Heart left ventricle (tissue), 16 donors: ENCODE measurements around the gene ST3GAL5. TPM values are rescaled to one million over a fixed set of nuclear protein-coding genes. Genes with fewer than 3 reads are reported as not detected.

Experiments used
- ATAC-seq, 4 donors: fragments of 200-7000 bp; cut with Tn5 transposase; one replicate each; pipeline ENCODE4 v1.9.1; 2020 to 2022; ENCODE audit warnings: moderate library complexity in 4 of 4, mild to moderate bottlenecking in 3 of 4, moderate number of reproducible peaks in 1 of 4
- DNase-seq, 5 donors: peaks; one replicate each; pipeline ENCODE4 v3.0.0-alpha.2; 2020
- H3K27ac ChIP-seq, 12 donors: fragments of 200-600 bp; sonication (generic) in 4 of 12; one replicate each; pipeline versions ENCODE4 v1.5.0 to v1.8.0; 2016 to 2022; ENCODE audit warnings: mild to moderate bottlenecking in 2 of 12
- H3K27me3 ChIP-seq, 9 donors: fragments of 200-600 bp; sonication (generic) in 2 of 9; one replicate each; pipeline versions ENCODE4 v1.5.1 to v1.8.0; 2016 to 2022; ENCODE audit warnings: mild to moderate bottlenecking in 3 of 9
- H3K36me3 ChIP-seq, 9 donors: fragments of 200-600 bp; sonication (generic) in 2 of 9; one replicate each; pipeline versions ENCODE4 v1.5.0 to v1.8.0; 2018 to 2022; ENCODE audit warnings: mild to moderate bottlenecking in 2 of 9
- H3K4me1 ChIP-seq, 12 donors: fragments of 200-600 bp; sonication (generic) in 4 of 12; one replicate each; pipeline versions ENCODE4 v1.5.0 to v1.8.0; 2016 to 2022; ENCODE audit warnings: mild to moderate bottlenecking in 3 of 12
- H3K4me3 ChIP-seq, 12 donors: fragments of 200-600 bp; sonication (generic) in 4 of 12; one replicate each; pipeline versions ENCODE4 v1.5.0 to v1.8.0; 2017 to 2022; ENCODE audit warnings: mild to moderate bottlenecking in 9 of 12, moderate library complexity in 4 of 12
- H3K9me3 ChIP-seq, 12 donors: fragments of 200-600 bp; sonication (generic) in 4 of 12; one replicate each; pipeline versions ENCODE4 v1.5.0 to v1.8.0; 2016 to 2022; ENCODE audit warnings: mild to moderate bottlenecking in 1 of 12
- CTCF ChIP-seq, 12 donors: fragments of 200-600 bp; sonication (generic) in 4 of 12; IDR thresholded peaks; one replicate each; pipeline versions ENCODE4 v1.5.0 to v1.8.0; 2018 to 2022; ENCODE audit warnings: antibody characterized with exemption in 12 of 12, mild to moderate bottlenecking in 5 of 12
- POLR2A ChIP-seq, 2 donors: fragments of 450-650 bp; IDR thresholded peaks; one replicate each; pipeline ENCODE4 v1.6.1; 2017; ENCODE audit warnings: antibody characterized with exemption in 2 of 2, mild to moderate bottlenecking in 2 of 2, moderate library complexity in 2 of 2
- WGBS, 4 donors: extraction: QIAGEN DNeasy Blood & Tissue Kit in 2 of 4; methylation state at CpG; one replicate each; pipeline versions ENCODE4 v1.1.5 to v1.1.7; 2013 to 2018; 5-methylcytosine and 5-hydroxymethylcytosine counted together
- intact Hi-C, 10 donors: fragments of 100-400 bp; cut with DNase I; formaldehyde crosslinking; loops; one replicate each; pipeline versions ENCODE4 v1.11.1 to v1.14.2; 2022
- polyA plus RNA-seq, 2 donors: library from polyadenylated mRNA; stranded (reverse); fragments of 200-250 nt; gene quantifications; one replicate each; pipeline ENCODE4 v1.2.3, GENCODE V29; 2013
- total RNA-seq, 9 donors: library from RNA; depleted of rRNA in 2 of 9; stranded (reverse); fragments of >200 nt in 2 of 9; fragmentation: NEBNext Ultra II Directional in 3 of 9; extraction: Animal tissue kit (Norgen Biotek cat#: 25700) in 3 of 9; gene quantifications; one replicate each; pipeline versions ENCODE4 v1.1.0 to v1.2.4, GENCODE V29; 2016 to 2023
- donor health status: ischemic (EF 13 %, LVEDD 7.1; RV severe dilation, severe dysfunction).
- donor health status: healthy with polysubstance abuse.
- donor health status: DM: no; HTN: yes; CAD: no.
- donor health status: DM: no; HTN: no; CAD: no.
- donor health status: ischemic (EF 25% LVEDD 6.9; RV normal size, moderate dysfunction).
- donor health status: ischemic (EF 25% LVEDD 5.7; RV mildly dilated, moderate dysfunction).
- donor health status: healthy.
- donor health status: DM: yes; HTN: yes; CAD: no.
- donor health status: ischemic (EF 35%, LVEDD 5.7; RV mildly dilated, moderate dysfunction).
- donor health status: nonischemic (EF 11% LVEDD 7.7; RV severe dilation, severe dysfunction).
- donor health status: DM: yes; HTN: yes; CAD: no.
- donor health status: PGD.
- donor health status: ischemic (EF 29% LVEDD 5.4; RV normal size, mild dysfunction).
- donor health status: nonischemic (EF 23%, LVEDD 6.1; RV moderate dilation, normal function).

The ST3GAL5 gene
- total and polyA plus RNA-seq, 11 donors: 2.0 to 21.1 (median 4.0) TPM

GRCh38 chr2:85903849-85904248 lies 15.1 kb upstream of the ST3GAL5 start:
- WGBS, 4 donors: 93 to 97% (median 95%) methylated on average over 6 to 8 of the region's 8 CpGs
- ATAC-seq: no peak
- no peaks in the 10 kb centered on the region for H3K9me3 ChIP-seq
- H3K4me1 ChIP-seq: peaks cover 0 to 13% (median 0%) of the 10 kb centered on the region in 12 donors
- no peak for DNase-seq
- no peaks in the 10 kb centered on the region for H3K27me3 ChIP-seq
- no peaks in the 10 kb centered on the region for H3K36me3 ChIP-seq
- TF ChIP-seq POLR2A (IDR thresholded peaks at IDR 0.05) (no peak), CTCF (IDR thresholded peaks at IDR 0.05) (no peak)
- H3K27ac ChIP-seq: no peak overlapping the region
- H3K4me3 ChIP-seq: no peak overlapping the region
- intact Hi-C loops: no loop called here

GRCh38 chr2:85902496-85902895 lies 13.7 kb upstream of the ST3GAL5 start:
- H3K27ac ChIP-seq: no peak overlapping the region
- intact Hi-C loops: no loop called here
- no peaks in the 10 kb centered on the region for H3K36me3 ChIP-seq
- no peak for TF ChIP-seq CTCF (IDR thresholded peaks at IDR 0.05)
- WGBS, 4 donors: 35 to 59% (median 53%) methylated on average over 2 of the region's 2 CpGs
- no peak for ATAC-seq
- DNase-seq: no peak
- H3K4me3 ChIP-seq: no peak overlapping the region
- H3K27me3 ChIP-seq: no peaks in the 10 kb centered on the region
- peaks cover 0 to 13% (median 0%) of the 10 kb centered on the region in 12 donors for H3K4me1 ChIP-seq
- H3K9me3 ChIP-seq: peaks cover 0 to 8% (median 0%) of the 10 kb centered on the region in 12 donors

GRCh38 chr2:85901155-85901554 lies 12.4 kb upstream of the ST3GAL5 start:
- 48 to 73% (median 61%) methylated on average over 2 of the region's 2 CpGs for WGBS, 4 donors
- H3K9me3 ChIP-seq: peaks cover 0 to 8% (median 0%) of the 10 kb centered on the region in 12 donors
- TF ChIP-seq CTCF (IDR thresholded peaks at IDR 0.05) (no peak), POLR2A (IDR thresholded peaks at IDR 0.05) (no peak)
- intact Hi-C loops: no loop called here
- H3K27ac ChIP-seq: no peak overlapping the region
- peaks cover 0 to 13% (median 0%) of the 10 kb centered on the region in 12 donors for H3K4me1 ChIP-seq
- no peak for DNase-seq
- ATAC-seq: no peak
- H3K4me3 ChIP-seq: no peak overlapping the region
- no peaks in the 10 kb centered on the region for H3K36me3 ChIP-seq
- H3K27me3 ChIP-seq: peaks cover 0 to 4% (median 0%) of the 10 kb centered on the region in 9 donors

GRCh38 chr2:85900366-85900765 lies 11.6 kb upstream of the ST3GAL5 start:
- Histone ChIP-seq H3K36me3 (no peaks in the 10 kb centered on the region), H3K4me3 (no peak overlapping the region), H3K4me1 (peaks cover 0 to 8% (median 0%) of the 10 kb centered on the region in 12 donors), H3K27me3 (peaks cover 0 to 4% (median 0%) of the 10 kb centered on the region in 9 donors), H3K27ac (no peak overlapping the region), H3K9me3 (peaks cover 0 to 8% (median 0%) of the 10 kb centered on the region in 12 donors)
- DNase-seq (no peak), ATAC-seq (no peak)
- 91 to 95% (median 94%) methylated on average over 2 of the region's 2 CpGs for WGBS, 4 donors
- TF ChIP-seq CTCF (IDR thresholded peaks at IDR 0.05) (no peak), POLR2A (IDR thresholded peaks at IDR 0.05) (no peak)
- intact Hi-C loops: no loop called here
